ENCODE results near the gene ARID2.

Gene ARID2

GRCh38 chr12:45760333-45760732 lies 30.8 kb downstream of the ARID2 start:
- DNase-seq (ENCODE audit: low read depth in 1 of 2, low spot score in 1 of 2) = no peak

- DNase-seq (ENCODE audit: low read depth in 1 of 2, low spot score in 1 of 2) = no peak
These were observed 32.9 kb downstream of the ARID2 start for GRCh38 chr12:45762185-45763110.

- no peak for DNase-seq (ENCODE audit: low read depth in 1 of 2, low spot score in 1 of 2)
These were observed 33.9 kb downstream of the ARID2 start for GRCh38 chr12:45763381-45763780.

GRCh38 chr12:45768194-45768593 lies 38.7 kb downstream of the ARID2 start:
- DNase-seq (ENCODE audit: low read depth in 1 of 2, low spot score in 1 of 2) = no peak

- no peak for DNase-seq (ENCODE audit: low read depth in 1 of 2, low spot score in 1 of 2)
These were observed 44.2 kb downstream of the ARID2 start for GRCh38 chr12:45773747-45774146.

- no peak for DNase-seq (ENCODE audit: low read depth in 1 of 2, low spot score in 1 of 2)
These were observed 45.1 kb downstream of the ARID2 start for GRCh38 chr12:45774508-45775162.

- no peak for DNase-seq (ENCODE audit: low read depth in 1 of 2, low spot score in 1 of 2)
These were observed 46.0 kb downstream of the ARID2 start for GRCh38 chr12:45775465-45775864.

GRCh38 chr12:45775964-45776363 lies 46.5 kb downstream of the ARID2 start:
- no peak for DNase-seq (ENCODE audit: low read depth in 1 of 2, low spot score in 1 of 2)

GRCh38 chr12:45779936-45780335 lies 50.4 kb downstream of the ARID2 start:
- DNase-seq (ENCODE audit: low read depth in 1 of 2, low spot score in 1 of 2) = no peak

- no peak for DNase-seq (ENCODE audit: low read depth in 1 of 2, low spot score in 1 of 2)
These were observed 51.6 kb downstream of the ARID2 start for GRCh38 chr12:45781080-45781479.

- no peak for DNase-seq (ENCODE audit: low read depth in 1 of 2, low spot score in 1 of 2)
These were observed 55.8 kb downstream of the ARID2 start for GRCh38 chr12:45785315-45785714.

GRCh38 chr12:45789025-45789424 lies 59.5 kb downstream of the ARID2 start:
- no peak for DNase-seq (ENCODE audit: low read depth in 1 of 2, low spot score in 1 of 2)

- DNase-seq (ENCODE audit: low read depth in 1 of 2, low spot score in 1 of 2) = no peak
These were observed 64.9 kb downstream of the ARID2 start for GRCh38 chr12:45794422-45794821.

- DNase-seq (ENCODE audit: low read depth in 1 of 2, low spot score in 1 of 2) = no peak
These were observed 72.1 kb downstream of the ARID2 start for GRCh38 chr12:45801625-45802024.

- no peak for DNase-seq (ENCODE audit: low read depth in 1 of 2, low spot score in 1 of 2)
These were observed 73.6 kb downstream of the ARID2 start for GRCh38 chr12:45803111-45803510.

- DNase-seq (ENCODE audit: low read depth in 1 of 2, low spot score in 1 of 2) = no peak
These were observed 87.1 kb downstream of the ARID2 start for GRCh38 chr12:45816652-45817051.

GRCh38 chr12:45827974-45828373 lies 98.5 kb downstream of the ARID2 start:
- DNase-seq (ENCODE audit: low read depth in 1 of 2, low spot score in 1 of 2) = no peak

GRCh38 chr12:45828402-45828801 lies 98.9 kb downstream of the ARID2 start:
- no peak for DNase-seq (ENCODE audit: low read depth in 1 of 2, low spot score in 1 of 2)

GRCh38 chr12:45831590-45831989 lies 102.1 kb downstream of the ARID2 start:
- DNase-seq (ENCODE audit: low read depth in 1 of 2, low spot score in 1 of 2) = no peak

GRCh38 chr12:45833401-45833800 lies 103.9 kb downstream of the ARID2 start:
- DNase-seq (ENCODE audit: low read depth in 1 of 2, low spot score in 1 of 2) = no peak

GRCh38 chr12:45834809-45835208 lies 105.3 kb downstream of the ARID2 start:
- no peak for DNase-seq (ENCODE audit: low read depth in 1 of 2, low spot score in 1 of 2)

- no peak for DNase-seq (ENCODE audit: low read depth in 1 of 2, low spot score in 1 of 2)
These were observed 110.4 kb downstream of the ARID2 start for GRCh38 chr12:45839917-45840316.

All from stimulated activated CD4-positive, alpha-beta T cell treated with anti-CD3 and anti-CD28 coated beads, Interleukin-15, amount 100 ng/mL, for 1 hour (primary cell).